GM19467 (cell line): ENCODE results near the gene CHAF1A.
A peak's percentile ranks its signal among the peaks of the same experiment; 100 is the strongest.

Source experiments
- ATAC-seq: cut with Tn5 transposase; IDR thresholded peaks from one replicate; pipeline ENCODE4 v1.9.1; 2021; ENCODE audit warnings: mild to moderate bottlenecking, moderate library complexity; ENCODE audit not compliant: unreplicated experiment

The CHAF1A gene, protein sequence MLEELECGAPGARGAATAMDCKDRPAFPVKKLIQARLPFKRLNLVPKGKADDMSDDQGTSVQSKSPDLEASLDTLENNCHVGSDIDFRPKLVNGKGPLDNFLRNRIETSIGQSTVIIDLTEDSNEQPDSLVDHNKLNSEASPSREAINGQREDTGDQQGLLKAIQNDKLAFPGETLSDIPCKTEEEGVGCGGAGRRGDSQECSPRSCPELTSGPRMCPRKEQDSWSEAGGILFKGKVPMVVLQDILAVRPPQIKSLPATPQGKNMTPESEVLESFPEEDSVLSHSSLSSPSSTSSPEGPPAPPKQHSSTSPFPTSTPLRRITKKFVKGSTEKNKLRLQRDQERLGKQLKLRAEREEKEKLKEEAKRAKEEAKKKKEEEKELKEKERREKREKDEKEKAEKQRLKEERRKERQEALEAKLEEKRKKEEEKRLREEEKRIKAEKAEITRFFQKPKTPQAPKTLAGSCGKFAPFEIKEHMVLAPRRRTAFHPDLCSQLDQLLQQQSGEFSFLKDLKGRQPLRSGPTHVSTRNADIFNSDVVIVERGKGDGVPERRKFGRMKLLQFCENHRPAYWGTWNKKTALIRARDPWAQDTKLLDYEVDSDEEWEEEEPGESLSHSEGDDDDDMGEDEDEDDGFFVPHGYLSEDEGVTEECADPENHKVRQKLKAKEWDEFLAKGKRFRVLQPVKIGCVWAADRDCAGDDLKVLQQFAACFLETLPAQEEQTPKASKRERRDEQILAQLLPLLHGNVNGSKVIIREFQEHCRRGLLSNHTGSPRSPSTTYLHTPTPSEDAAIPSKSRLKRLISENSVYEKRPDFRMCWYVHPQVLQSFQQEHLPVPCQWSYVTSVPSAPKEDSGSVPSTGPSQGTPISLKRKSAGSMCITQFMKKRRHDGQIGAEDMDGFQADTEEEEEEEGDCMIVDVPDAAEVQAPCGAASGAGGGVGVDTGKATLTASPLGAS

DNA sequence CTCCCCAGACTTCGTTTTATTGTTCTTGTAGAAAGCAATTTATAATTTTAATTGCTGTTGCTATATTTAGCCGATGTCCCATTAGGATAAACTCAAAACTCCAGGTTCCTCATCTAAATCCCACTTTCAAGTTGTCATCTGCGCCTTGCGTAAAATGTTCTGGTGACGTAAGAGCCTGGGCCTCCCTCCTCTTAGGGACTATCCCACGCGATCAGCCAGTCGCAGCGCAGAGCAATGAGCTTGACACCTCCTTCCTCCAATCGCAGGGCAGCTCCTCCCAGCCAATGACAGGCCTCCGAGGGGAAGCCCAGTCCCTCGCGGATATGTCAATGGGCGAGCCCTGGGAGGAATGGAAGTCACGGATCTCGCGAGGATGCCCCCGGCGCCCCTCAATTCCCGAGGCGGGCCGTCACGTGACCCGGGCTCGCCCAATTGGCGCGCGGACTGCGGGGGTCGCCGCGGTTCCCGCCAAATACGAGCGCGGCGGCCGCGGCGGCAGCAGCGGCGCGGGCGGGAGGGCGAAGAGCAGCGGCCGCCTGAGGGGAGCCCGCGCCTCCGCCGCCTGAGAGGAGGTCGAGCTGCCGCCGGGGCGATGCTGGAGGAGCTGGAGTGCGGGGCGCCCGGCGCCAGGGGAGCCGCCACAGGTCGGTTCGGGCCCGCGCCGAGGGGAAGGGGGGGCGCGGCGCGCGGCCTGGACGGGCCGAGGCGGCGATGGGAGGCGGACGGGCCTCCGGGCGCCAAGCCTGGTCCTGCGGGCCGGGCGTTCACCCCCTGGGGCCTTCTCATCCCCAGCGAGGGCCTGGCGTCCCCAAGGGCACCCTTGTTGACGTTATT is at the start of gene CHAF1A:
TSS of gene CHAF1A (plus strand) at position 470 of the 834 bp plus-strand sequence. CDS start at position 593, 123 bp downstream.
- peak; percentile 64 for ATAC-seq

DNA sequence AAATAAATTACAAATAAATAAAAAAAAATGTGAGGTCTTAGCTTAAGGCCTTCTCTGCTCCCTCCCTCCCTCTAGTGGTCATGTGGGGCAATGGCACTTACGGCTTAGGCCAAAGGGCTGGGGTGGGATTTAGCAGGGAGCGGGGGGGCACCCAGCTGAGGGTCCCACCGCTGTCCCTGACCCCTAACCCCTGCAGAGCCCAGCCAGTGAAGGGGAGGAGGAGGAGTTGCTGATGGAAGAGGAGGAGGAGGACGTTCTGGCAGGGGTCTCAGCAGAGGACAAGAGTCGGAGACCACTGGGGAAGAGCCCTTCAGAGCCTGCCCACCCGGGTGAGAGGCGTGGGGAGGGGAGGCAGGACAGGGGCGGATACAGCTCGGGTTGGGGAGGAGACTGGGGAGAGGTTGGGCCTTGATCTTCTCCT is 49.7 kb upstream of the CHAF1A start:
- ATAC-seq: no peak

DNA sequence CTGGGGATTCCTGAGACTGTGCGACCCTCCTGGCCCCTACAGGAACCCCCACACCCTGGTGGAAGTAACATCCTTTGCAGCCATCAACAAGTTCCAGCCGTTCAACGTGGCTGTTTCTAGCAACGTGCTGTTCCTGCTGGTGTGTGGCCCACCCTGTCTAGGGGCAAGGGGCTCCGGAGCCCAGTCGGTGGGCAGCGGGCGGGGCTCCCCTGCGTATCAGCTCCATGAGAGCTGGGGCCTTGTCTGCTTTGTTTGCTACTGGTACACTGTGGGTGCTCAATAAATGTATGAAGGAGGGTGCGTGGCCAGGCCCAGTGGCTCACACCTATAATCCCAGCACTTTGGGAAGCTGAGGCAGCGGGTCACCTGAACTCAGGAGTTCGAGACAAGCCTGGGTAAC is 48.2 kb upstream of the CHAF1A start:
- ATAC-seq: no peak

DNA sequence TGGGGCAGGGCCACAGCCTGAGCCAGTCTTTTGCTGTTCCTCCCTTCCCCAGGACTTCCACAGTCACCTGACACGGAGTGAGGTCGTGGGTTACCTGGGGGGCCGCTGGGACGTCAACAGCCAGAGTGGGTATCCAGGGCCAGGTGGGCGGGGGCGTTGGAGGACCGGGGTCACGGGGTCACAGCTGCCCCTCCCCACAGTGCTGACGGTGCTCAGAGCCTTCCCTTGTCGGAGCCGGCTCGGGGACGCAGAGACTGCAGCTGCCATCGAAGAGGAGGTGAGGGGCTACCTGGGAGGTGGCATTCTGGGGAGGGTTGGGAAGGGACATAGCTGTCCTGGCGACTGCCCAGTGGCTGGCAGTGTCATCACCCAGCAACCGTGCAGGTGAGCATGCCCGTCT is 47.5 kb upstream of the CHAF1A start:
- no peak for ATAC-seq

DNA sequence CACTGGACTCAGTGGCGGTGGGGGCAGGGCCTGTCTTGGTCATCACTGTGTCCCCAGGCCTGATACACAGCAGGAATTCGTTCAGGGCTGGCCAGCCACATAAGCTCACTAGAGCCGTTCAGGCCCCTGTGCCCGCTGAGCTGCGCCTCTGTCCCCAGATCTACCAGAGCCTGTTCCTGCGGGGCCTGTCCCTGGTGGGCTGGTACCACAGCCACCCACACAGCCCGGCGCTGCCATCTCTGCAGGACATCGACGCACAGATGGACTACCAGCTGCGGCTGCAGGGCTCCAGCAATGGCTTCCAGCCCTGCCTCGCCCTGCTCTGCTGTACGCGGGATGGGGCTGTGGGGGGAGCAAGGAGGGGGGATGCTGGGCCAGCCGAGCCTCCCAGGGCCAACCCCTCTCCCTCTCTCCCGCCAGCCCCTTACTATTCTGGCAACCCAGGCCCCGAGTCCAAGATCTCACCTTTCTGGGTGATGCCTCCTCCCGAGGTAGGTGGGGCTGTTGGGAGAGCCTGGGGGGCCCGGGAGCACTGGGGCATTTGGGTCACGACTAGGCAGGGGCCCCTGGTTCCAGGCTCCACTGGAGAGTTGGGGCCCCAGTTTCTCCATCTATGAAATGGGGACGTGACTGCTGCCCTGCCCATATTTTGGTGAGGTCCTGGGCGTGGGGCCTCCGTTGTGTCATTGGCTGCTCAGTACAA is 45.2 kb upstream of the CHAF1A start:
- no peak for ATAC-seq

DNA sequence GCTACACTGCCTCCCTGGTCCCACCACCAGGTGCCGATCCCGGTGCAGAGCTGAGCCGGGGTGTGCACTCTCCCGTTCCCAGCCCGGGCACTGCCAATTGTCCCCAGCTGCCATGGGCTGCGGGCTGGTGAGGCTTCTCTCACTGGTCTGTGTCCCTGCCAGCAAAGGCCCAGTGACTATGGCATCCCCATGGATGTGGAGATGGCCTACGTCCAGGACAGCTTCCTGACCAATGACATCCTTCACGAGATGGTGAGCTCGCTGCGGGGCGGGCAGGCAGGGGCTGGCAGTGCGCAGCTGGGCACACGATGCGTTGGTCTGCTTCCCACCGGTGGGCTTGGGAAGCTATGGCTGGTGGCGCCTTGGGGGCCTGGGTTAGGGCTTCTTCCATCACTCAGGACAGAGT is 44.5 kb upstream of the CHAF1A start:
- ATAC-seq: no peak

DNA sequence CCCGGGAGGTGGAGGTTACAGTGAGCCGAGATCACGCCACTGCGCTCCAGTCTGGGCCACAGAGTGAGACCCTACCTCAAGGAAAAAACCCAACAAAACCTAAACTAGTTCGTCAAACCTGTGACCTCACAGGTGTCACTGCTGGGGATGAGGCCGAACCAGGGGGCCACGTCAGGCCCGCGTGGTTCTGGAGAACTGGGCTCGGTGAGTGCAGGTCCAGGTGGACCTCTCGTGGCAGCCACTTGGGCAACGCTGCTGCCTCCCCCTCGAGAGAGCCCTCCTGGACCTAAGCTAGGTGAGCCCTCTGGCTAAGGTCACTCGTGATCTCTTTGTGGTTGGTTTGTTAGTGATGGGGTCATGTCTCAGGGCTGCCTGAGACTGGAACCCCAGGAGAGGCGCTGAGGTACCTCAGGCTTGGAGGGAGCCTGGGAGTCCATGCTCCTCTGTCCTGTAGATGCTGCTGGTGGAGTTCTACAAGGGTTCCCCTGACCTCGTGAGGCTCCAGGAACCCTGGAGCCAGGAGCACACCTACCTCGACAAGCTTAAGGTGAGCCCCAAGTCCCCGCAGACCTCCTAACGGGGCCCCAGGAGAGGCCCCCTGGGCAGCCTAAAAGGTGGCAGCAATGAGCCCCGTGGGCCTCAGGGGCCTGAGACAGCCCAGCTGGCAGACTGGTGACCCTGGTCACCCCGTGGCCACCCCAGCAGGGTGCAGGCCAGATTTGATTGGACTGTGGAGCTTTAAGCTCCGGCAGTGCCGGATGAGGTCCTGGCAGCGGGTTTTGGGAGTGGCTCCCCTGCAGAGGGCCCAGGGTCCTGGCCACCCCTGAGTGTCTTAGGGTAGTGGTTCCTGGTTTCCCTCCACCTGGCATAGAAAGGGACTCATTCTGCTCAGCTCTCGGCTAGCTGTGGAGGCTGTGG is 43.5 kb upstream of the CHAF1A start:
- no peak for ATAC-seq

DNA sequence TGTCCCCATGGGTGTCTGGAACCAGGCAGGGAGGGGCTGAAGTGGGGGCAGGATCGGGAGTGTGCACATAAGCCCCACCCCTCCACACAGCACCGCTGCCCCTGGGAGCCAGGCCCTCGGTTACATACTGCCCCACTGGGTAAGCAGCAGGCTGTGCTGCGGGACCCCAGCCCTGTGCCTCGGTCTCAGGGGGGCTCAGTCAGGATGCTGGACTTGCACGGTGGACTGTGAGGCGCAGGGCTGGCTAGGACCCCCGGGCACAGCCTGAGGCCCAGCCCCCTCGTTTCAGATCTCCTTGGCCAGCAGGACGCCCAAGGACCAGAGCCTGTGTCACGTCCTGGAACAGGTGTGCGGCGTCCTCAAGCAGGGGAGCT is 42.8 kb upstream of the CHAF1A start:
- ATAC-seq: no peak

DNA sequence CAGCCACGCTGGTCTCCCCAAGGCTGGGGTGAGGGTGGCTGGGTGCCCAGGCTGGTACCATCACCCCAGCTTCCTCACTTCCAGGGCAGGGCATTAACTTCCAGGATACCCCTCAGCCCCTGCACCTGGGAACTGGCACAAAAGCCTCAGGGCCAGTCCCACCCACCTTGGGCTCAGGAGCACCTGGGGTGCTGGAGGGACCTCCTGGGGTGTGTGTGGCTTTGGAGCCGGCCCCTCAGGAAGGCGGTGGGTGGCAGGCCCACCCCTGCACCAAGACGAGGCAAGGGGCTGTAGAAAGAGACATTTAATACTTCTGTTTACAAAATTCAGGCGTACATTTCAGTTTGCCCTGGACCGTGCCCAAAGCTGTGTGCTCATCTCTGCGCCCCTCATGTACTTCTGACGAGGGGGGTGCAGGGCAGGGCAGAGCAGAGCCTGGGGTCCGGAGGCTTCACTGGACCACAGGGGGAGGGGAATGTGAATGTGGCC is 42.3 kb upstream of the CHAF1A start:
- no peak for ATAC-seq

DNA sequence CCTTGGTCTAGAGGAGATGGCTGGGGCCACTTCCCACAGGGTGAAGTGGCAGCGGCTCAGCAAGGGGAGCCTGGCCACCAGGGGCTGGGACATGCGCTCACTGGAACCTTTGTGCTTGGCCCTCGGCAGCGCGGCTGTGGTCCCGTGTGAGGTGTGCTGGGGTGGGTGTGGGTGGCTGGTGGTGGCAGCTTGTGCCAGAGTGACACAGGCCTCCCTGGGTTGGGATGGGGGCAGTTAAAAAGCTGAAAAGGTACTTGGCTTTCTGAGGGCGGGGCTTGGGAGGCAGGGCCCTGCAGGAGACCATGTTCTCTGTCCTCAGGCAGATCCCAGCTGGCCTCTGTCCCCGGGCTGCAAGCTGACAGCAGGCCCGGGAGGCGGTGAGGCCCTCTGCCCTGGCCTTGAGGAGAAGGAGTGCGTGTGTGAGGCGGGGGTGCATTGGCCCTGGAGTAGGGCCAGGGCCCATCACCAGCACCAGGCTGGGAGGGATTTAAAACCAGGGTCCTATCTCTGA is 41.7 kb upstream of the CHAF1A start:
- ATAC-seq: no peak

DNA sequence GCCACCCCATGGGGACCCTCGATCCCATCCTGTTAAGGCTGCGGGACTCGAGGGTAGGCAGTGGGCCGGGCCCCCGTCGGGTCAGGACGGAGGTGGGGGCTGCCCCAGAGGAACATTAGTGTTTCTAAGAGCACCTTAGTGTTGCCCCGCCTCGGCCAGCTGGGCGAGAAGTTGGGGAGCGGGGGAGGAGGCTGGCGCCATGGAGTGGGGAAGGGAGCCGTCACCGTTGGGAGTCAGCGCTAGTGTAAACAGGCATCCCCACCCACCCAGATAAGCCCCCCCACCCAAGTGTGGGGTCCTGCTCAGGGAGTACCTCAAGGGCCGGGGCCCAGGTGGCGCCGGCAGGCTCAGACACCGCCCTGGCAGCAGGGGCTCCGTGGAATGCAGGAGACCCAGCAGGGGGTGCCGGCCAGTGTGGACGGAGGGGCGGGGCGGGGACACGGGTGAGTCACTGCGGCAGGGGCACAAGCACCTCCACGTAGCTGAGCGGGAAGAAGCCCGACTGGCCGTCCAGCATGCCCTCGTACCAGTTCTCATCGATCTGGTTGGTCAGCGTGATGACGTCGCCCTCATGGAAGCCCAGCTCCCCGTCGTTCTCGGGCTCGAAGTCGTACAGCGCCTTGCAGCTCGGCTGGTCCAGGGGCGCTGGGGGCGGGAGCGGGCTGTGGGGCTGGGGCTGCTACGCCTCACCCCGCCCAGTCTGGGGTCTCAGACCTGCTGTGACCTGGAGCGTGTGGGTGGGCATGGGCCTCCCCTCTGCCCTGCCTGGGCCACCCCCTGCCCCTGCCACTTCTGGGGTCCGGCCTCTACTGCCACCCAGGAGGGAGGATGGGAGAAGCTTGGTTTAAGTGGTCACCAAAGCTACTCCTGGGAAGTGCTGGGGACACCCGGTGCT is 41.0 kb upstream of the CHAF1A start:
- ATAC-seq: no peak

DNA sequence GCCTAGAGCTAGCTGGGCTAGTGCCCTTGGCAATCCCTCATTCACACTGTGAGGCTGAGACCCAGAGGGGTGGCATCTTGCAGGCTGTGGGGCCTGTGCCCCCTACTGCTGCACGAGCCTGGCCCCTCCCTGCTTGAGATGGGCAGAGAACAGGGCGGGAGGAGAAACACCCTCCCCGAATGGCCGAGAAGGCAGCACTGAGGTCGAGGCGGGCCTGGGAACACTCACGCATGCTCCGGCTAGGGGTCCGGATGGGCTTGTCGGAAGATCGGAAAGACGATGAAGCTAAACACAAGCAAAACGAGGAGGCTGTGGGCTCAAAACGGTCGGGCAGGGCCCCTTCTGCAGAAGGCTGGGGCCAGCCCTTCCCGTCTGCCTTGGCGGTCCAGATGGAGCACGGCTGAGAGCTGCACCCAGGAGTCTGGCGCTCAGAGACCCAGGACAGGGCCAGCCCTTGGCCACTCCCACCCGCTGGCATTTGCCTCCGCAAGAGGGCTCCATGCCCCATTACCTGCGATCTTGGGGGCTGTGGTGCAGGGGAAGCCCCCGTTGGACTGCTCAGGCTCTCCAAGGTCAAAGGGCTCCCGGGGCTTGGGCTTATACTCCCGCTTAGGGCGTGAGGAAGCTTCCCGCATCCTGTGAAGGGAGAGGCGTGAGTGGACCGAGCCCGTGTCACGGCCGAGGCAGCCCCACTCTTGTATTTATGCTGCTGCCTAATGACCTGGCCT is 40.2 kb upstream of the CHAF1A start:
- ATAC-seq: no peak

DNA sequence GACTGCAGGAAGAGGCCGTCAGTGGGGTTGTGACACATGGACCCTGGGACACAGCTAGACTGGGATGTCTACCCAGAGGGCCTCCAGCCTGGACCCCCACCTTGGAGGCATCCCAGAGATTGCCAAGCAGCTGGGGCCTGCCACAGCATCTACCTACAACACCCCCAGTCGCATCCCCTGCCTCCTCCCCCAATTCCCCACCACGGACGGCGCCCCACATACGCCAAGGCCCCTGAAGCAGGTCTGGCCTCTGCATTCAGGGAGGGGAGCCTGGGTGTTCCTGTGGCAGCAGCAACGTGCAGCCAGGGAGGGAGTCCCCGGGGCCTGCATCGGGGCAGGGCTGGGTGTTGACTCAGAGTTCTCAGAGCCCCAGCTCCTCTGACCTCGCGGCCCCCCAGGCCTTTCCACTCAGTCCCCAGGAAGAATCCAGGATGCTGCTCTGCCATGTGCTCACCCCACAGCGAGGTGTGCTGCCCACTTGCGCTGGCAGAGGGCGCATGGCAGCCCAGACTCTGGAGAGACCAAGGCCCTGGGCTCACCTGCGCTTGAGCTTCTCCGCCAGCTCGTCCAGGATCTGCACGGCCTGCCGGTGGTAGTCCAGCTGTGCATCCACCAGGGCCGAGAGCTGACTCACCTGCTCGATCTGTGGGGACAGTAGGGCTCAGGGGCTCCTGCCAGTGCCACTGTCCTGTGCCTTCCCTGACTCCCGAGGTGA is 39.5 kb upstream of the CHAF1A start:
- no peak for ATAC-seq

DNA sequence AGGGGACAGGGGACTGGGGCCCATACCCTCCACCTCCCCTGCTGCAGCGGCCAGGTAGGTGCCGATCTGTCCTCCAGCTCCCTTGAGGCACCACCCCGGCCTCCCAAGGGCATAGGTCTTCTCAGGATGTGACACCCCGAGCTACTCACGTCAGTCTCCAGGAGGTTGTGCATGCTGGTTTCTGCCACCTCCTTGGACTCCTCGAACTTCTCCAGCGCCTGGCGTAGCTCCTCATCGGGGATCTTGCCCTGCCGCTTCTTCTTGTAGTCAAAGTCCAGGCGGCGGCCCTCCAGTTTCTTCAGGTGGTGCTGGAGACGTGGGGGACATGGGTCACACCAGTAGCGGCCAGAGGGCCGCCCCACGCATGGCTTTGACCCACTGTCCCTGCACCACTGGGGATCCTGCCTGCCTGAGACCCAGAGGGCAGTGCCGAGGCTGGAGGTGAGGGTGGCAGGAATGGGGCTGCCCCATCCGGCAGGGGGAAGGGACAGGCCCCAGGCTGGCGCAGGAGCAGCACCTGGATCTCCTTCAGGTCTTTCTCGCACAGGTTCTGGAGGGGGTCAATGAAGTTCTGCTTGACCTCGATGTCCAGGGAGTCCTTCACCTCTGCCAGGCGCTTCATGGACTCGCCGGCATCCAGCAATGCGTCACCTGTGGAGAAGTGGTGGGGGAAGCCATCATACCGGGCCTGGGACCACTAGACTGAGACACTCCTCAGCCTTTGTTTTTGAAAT is 38.7 kb upstream of the CHAF1A start:
- no peak for ATAC-seq

DNA sequence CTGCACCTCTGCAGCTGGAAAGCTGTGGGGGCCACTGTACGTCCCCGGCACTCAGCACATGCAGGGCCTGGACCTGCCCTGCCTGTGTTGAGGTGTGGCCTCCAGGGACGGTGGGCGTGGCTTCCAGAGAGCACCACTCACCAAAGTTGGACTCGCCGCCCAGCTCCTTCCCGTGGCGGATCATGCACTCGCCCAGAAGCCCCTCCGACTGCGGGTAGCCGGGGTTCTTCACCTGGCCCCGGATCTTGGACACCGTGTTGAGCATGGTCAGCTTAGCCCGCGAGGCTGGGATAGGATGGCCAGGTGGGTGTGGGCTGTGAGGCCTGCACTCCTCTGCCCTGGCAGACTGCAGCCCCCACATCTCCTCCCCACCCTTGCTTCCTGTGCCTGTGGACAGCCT is 37.1 kb upstream of the CHAF1A start:
- no peak for ATAC-seq
